HepG2 (cell line): ENCODE results near the gene DDX24. TPM values are rescaled to one million over a fixed set of nuclear protein-coding genes. Genes with fewer than 3 reads are reported as not detected.

ENCODE experiments used
- ATAC-seq: fragments of 200-7000 bp; cut with Tn5 transposase; 3 replicates; pipeline ENCODE4 v1.9.1; 2020; ENCODE audit warnings: mild to moderate bottlenecking, moderate library complexity
- BruUV-seq: library from RNA; stranded (reverse); fragments of 400-500 nt; replicated peaks from 2 replicates; lab custom pipeline; 2021; lab: Mats Ljungman, UMichigan
- CTCF ChIA-PET: fragments of 300-600 bp; formaldehyde crosslinking; extraction: SDS; loops from one replicate; lab custom pipeline; 2021; ENCODE audit warnings: low total read pairs, inconsistent platforms, low intra/inter-chr PET ratio; lab: Yijun Ruan, JAX
- POLR2A ChIA-PET: fragments of 350-600 bp; sonication (Branson Sonifier 250); formaldehyde crosslinking; loops from one replicate; lab custom pipeline; 2020; ENCODE audit warnings: antibody characterized with exemption, inconsistent platforms; lab: Yijun Ruan, JAX
- DNase-seq: peaks from one replicate; pipeline ENCODE4 v3.0.0-alpha.2; 2015; ENCODE audit warnings: low spot score
- FAIRE-seq: peaks from 3 replicates; lab custom pipeline; 2011; peaks lifted over from hg19 to GRCh38; lab: Jason Lieb, UNC
- H2AFZ ChIP-seq: one replicate; pipeline ENCODE4 v1.6.1; 2011; ENCODE audit warnings: low read length, inconsistent platforms
- H3K27ac ChIP-seq: fragments of 300-600 bp; 3 replicates; pipeline ENCODE4 v1.8.0; 2011; ENCODE audit warnings: mixed run types, mild to moderate bottlenecking, mixed read lengths, low read length, inconsistent platforms; ENCODE audit not compliant: insufficient read depth; ENCODE audit errors: extremely low read length
- H3K27me3 ChIP-seq, 2 experiments: fragments of 200-600 bp in 1 of 2; 2 replicates in 1 of 2; 3 replicates in 1 of 2; pipeline versions ENCODE4 v1.6.0 to v1.8.0; 2011; ENCODE audit warnings: low read length in 2 of 2, mild to moderate bottlenecking in 2 of 2, moderate library complexity in 2 of 2, inconsistent platforms in 1 of 2; ENCODE audit not compliant: insufficient read depth in 2 of 2, control insufficient read depth in 1 of 2
- H3K36me3 ChIP-seq, 2 experiments: fragments of 200-600 bp in 1 of 2; replicated peaks in 1 of 2; 2 replicates in 1 of 2; 3 replicates in 1 of 2; pipeline versions ENCODE4 v1.5.1 to v1.8.0; 2011; ENCODE audit warnings: low read length in 2 of 2, inconsistent platforms in 1 of 2; ENCODE audit not compliant: insufficient read depth in 2 of 2, control insufficient read depth in 1 of 2
- H3K4me1 ChIP-seq: 2 replicates; pipeline ENCODE4 v1.5.1; 2012; ENCODE audit warnings: low read length, inconsistent platforms; ENCODE audit not compliant: insufficient read depth
- H3K4me2 ChIP-seq: 2 replicates; pipeline ENCODE4 v1.6.0; 2011; ENCODE audit warnings: low read depth, low read length, inconsistent platforms
- H3K4me3 ChIP-seq, 3 experiments: fragments of 200-600 bp in 1 of 3; sonication (generic), shearing (Covaris generic) in 1 of 3; replicated peaks in 1 of 3; 2 replicates each; pipeline ENCODE4 v1.5.1; 2011 to 2016; ENCODE audit warnings: low read length in 3 of 3, inconsistent platforms in 2 of 3, low read depth in 2 of 3, mild to moderate bottlenecking in 2 of 3, control low read depth in 1 of 3, mixed read lengths in 1 of 3; ENCODE audit not compliant: insufficient read depth in 1 of 3
- H3K79me2 ChIP-seq: one replicate; pipeline ENCODE4 v1.6.1; 2011; ENCODE audit warnings: low read length, inconsistent platforms; ENCODE audit not compliant: insufficient read depth
- H3K9ac ChIP-seq: 2 replicates; pipeline ENCODE4 v1.6.0; 2011; ENCODE audit warnings: mild to moderate bottlenecking, low read depth, low read length, inconsistent platforms; ENCODE audit not compliant: insufficient read depth
- H3K9me3 ChIP-seq: 2 replicates; pipeline ENCODE4 v1.5.1; 2012; ENCODE audit warnings: mild to moderate bottlenecking, low read length
- H4K20me1 ChIP-seq: 2 replicates; pipeline ENCODE4 v1.6.0; 2011; ENCODE audit warnings: inconsistent platforms, mild to moderate bottlenecking, low read length, moderate library complexity; ENCODE audit not compliant: insufficient read depth
- HOXA3 ChIP-seq: sonication (generic); formaldehyde crosslinking; IDR thresholded peaks from 2 replicates; pipeline ENCODE4 v1.5.0; 2020; ENCODE audit warnings: missing genetic modification reagents
- HOXD1 ChIP-seq: sonication (generic); formaldehyde crosslinking; IDR thresholded peaks from 2 replicates; pipeline ENCODE4 v1.5.0; 2020; ENCODE audit warnings: missing genetic modification reagents
- KDM3A ChIP-seq: IDR thresholded peaks from 2 replicates; pipeline ENCODE4 v1.6.1; 2018; ENCODE audit warnings: low read depth, missing compliant biosample characterization
- KLF12 ChIP-seq: sonication (generic); formaldehyde crosslinking; IDR thresholded peaks from 2 replicates; pipeline ENCODE4 v1.4.0; 2020; ENCODE audit warnings: missing genetic modification reagents, borderline replicate concordance
- NCOA2 ChIP-seq: sonication (generic); formaldehyde crosslinking; IDR thresholded peaks from 2 replicates; pipeline ENCODE4 v1.8.0; 2022; ENCODE audit warnings: inconsistent platforms
- PATZ1 ChIP-seq: sonication (generic); formaldehyde crosslinking; IDR thresholded peaks from 2 replicates; pipeline ENCODE4 v1.4.0; 2020; ENCODE audit warnings: missing genetic modification reagents
- SIN3B ChIP-seq: fragments of 150-350 bp; IDR thresholded peaks from 2 replicates; pipeline ENCODE4 v1.6.1; 2014; ENCODE audit warnings: low read length
- ZNF124 ChIP-seq: sonication (generic); formaldehyde crosslinking; IDR thresholded peaks from 2 replicates; pipeline ENCODE4 v1.4.0; 2020; ENCODE audit warnings: missing genetic modification reagents
- ZNF326 ChIP-seq: sonication (generic); formaldehyde crosslinking; IDR thresholded peaks from 2 replicates; pipeline ENCODE4 v1.4.0; 2020; ENCODE audit warnings: missing genetic modification reagents, borderline replicate concordance
- ZNF605 ChIP-seq: sonication (generic); formaldehyde crosslinking; IDR thresholded peaks from 2 replicates; pipeline ENCODE4 v1.8.0; 2022; ENCODE audit warnings: mild to moderate bottlenecking, missing genetic modification reagents
- WGBS: methylation state at CpG from one replicate; pipeline ENCODE4 v1.1.6; 2017; ENCODE audit warnings: low lambda C conversion rate; 5-methylcytosine and 5-hydroxymethylcytosine counted together
- in situ Hi-C: cut with HindIII; loops from 2 replicates; pipeline ENCODE4 v1.10.0; 2017; ENCODE audit warnings: low pct_unique_long_range_greater_than_20kb; ENCODE audit not compliant: extremely low pct_ligation_motif_present
- intact Hi-C: fragments of 100-400 bp; cut with micrococcal nuclease; formaldehyde crosslinking; loops from one replicate; pipeline ENCODE4 v1.10.0; 2022; ENCODE audit not compliant: unreplicated experiment
- polyA plus RNA-seq, 8 experiments: library from polyadenylated mRNA; depleted of rRNA in 3 of 8; stranded (reverse) in 7 of 8; unstranded in 1 of 8; fragments of >200 nt; fragmentation: Illumina TruSeq in 4 of 8; extraction: Trizol in 4 of 8; gene quantifications; 2 replicates each; pipeline versions ENCODE4 v1.2.1 to v1.2.3, GENCODE V29; 2011 to 2016; ENCODE audit warnings: low read depth in 4 of 8, missing spikeins in 1 of 8, mixed read lengths in 1 of 8; ENCODE audit not compliant: insufficient read depth in 1 of 8
- total RNA-seq, 5 experiments: library from RNA; depleted of rRNA; stranded (reverse); fragments of >200 nt; fragmentation: Illumina TruSeq; extraction: Trizol; gene quantifications; 2 replicates each; pipeline ENCODE4 v1.2.3, GENCODE V29; 2016; ENCODE audit warnings: low read depth in 1 of 5
- TF ChIP-seq, protein P1 (sequence below): sonication (generic); formaldehyde crosslinking; conservative IDR thresholded peaks from 2 replicates; pipeline ENCODE4 v1.4.0; 2020; ENCODE audit warnings: missing genetic modification reagents

DDX24 gene
- total and polyA plus RNA-seq, 2 of the 13 experiments (the other 11 are each of a cell fraction or from before 2014, with no cell fraction given), result 67.3 to 149 TPM

GRCh38 chr14:94100847-94101246 is 19.8 kb upstream of the DDX24 start:
- CTCF ChIA-PET, result no interaction called here
- FAIRE-seq (no peak), ATAC-seq (peak; percentile 22; the same call in 1 of the 3 replicates), DNase-seq (no peak)
- no peaks in the 10 kb centered on the region for H3K9me3 ChIP-seq
- POLR2A ChIA-PET, result no interaction called here
- H3K36me3 ChIP-seq, result 0 out of 5 replicates have a peak, but pooled peaks cover 0 to 6% of the 10 kb centered on the region in 2 experiments
- H3K27me3 ChIP-seq, result no peaks in the 10 kb centered on the region
- no peak overlapping the region for H3K4me3 ChIP-seq
- no TSS peak for BruUV-seq
- no peaks in the 10 kb centered on the region for H4K20me1 ChIP-seq
- in situ Hi-C loops, result no loop called here
- peaks cover 14% of the 10 kb centered on the region for H3K4me1 ChIP-seq
- no CpG with 5 or more reads among the region's 4 CpGs for WGBS
- H2AFZ ChIP-seq, result no peak overlapping the region
- H3K9ac ChIP-seq, result no peak overlapping the region
- intact Hi-C loops, result no loop called here
- no peak overlapping the region for H3K27ac ChIP-seq
- no peak overlapping the region for H3K4me2 ChIP-seq
- no peak for TF ChIP-seq KDM3A (CRISPR knock-in tag)
- TF ChIP-seq, protein P1, sequence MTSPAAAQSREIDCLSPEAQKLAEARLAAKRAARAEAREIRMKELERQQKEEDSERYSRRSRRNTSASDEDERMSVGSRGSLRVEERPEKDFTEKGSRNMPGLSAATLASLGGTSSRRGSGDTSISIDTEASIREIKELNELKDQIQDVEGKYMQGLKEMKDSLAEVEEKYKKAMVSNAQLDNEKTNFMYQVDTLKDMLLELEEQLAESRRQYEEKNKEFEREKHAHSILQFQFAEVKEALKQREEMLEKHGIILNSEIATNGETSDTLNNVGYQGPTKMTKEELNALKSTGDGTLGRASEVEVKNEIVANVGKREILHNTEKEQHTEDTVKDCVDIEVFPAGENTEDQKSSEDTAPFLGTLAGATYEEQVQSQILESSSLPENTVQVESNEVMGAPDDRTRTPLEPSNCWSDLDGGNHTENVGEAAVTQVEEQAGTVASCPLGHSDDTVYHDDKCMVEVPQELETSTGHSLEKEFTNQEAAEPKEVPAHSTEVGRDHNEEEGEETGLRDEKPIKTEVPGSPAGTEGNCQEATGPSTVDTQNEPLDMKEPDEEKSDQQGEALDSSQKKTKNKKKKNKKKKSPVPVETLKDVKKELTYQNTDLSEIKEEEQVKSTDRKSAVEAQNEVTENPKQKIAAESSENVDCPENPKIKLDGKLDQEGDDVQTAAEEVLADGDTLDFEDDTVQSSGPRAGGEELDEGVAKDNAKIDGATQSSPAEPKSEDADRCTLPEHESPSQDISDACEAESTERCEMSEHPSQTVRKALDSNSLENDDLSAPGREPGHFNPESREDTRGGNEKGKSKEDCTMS (CRISPR knock-in tag), result no peak
- no peaks in the 10 kb centered on the region for H3K79me2 ChIP-seq

- intact Hi-C loops (no loop called here), in situ Hi-C loops (no loop called here)
- Histone ChIP-seq H3K4me3 (no peak overlapping the region), H3K27me3 (no peaks in the 10 kb centered on the region), H3K4me2 (no peak overlapping the region), H3K27ac (no peak overlapping the region), H3K4me1 (peaks cover 17% of the 10 kb centered on the region), H3K79me2 (no peaks in the 10 kb centered on the region), H3K9me3 (no peaks in the 10 kb centered on the region), H2AFZ (no peak overlapping the region), H3K9ac (no peak overlapping the region), H3K36me3 (0 out of 5 replicates have a peak, but pooled peaks cover 0 to 6% of the 10 kb centered on the region in 2 experiments), H4K20me1 (no peaks in the 10 kb centered on the region)
- FAIRE-seq (no peak), DNase-seq (no peak), ATAC-seq (no peak)
- BruUV-seq, result no TSS peak
- CTCF ChIA-PET, result no interaction called here
- 64% methylated on average over 6 of the region's 6 CpGs for WGBS
- POLR2A ChIA-PET, result no interaction called here
- TF ChIP-seq HOXA3 (CRISPR knock-in tag) (no peak), NCOA2 (no peak), SIN3B (no peak), KLF12 (CRISPR knock-in tag) (no peak), ZNF605 (CRISPR knock-in tag) (no peak), PATZ1 (CRISPR knock-in tag) (no peak), ZNF326 (CRISPR knock-in tag) (no peak), ZNF124 (no peak), HOXD1 (CRISPR knock-in tag) (no peak)
Measured at GRCh38 chr14:94099006-94099405, 18.0 kb upstream of the DDX24 start.
